ENCODE measurements around the gene MYL12A.

- no peak for TF ChIP-seq CTCF (IDR thresholded peaks at IDR 0.05)
- TF ChIP-seq EP300 (IDR thresholded peaks at IDR 0.05), result no peak
Measured at GRCh38 chr18:3212657-3213056, 34.9 kb upstream of the MYL12A start.
